Activated CD8-positive, alpha-beta memory T cell treated with anti-CD3 and anti-CD28 coated beads for 48 hours (primary cell): Measurements from ENCODE around the gene ANKS1B.

Experiments
- DNase-seq, 3 experiments: peaks; one replicate each; pipeline ENCODE4 v3.0.0-alpha.2; 2020; ENCODE audit warnings: low read depth in 2 of 3, low spot score in 2 of 3

ANKS1B gene

DNA sequence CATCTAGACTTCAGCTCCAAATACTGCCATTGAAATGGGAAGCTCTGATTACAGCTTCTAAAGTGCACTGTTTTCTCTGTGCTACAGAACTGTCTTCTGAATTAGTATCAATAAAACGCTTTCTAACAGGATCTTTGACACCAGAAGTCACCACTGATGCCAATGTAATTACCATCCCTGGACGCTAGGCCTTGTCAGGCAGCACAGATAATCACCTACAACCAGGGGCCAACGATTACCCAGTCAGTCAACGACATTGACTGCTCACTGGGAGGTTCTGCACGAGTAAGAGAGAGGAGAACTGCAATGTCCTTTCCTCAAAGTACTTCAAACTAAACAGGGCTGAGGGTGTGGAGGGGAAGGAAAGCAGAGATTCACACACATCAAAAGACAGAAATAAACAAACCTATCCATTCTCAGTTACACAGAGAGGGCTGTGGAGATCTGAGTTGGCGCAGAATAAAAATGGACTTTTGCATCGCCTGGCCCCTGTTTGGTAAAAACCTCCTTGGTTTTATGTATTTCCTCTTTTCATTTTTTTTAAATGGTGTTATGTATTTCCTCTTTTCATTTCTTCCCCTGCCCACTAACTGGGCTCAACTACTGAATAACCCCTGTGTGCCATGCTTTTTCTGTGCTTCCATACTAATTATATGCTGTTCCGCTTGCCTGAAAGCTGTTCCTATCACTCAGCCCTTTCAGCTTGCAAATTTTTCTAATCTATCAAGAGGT lies 847.4 kb downstream of the ANKS1B start:
- DNase-seq, result no peak

DNA sequence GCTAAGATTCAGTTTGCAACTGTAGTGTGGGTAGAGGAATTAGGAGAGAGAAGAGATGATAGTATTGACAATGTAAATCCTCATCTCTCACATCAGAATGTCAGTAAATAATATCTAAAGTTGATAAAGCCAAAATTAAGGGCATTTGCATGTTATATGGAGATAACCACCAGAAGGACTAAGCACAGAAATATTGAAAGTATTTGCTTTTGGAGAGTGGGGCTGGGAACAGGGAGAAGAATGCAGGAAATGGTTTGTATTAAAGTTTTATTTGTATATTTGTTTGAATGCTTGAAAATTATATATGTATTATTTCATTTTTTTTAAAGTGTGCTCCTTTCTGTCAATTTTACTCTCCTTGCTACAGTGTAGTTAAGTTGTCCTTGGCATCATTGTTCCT lies 848.2 kb downstream of the ANKS1B start:
- DNase-seq, result no peak

- DNase-seq, result no peak
These were observed 849.4 kb downstream of the ANKS1B start for GRCh38 chr12:99135376-99135775.

DNA sequence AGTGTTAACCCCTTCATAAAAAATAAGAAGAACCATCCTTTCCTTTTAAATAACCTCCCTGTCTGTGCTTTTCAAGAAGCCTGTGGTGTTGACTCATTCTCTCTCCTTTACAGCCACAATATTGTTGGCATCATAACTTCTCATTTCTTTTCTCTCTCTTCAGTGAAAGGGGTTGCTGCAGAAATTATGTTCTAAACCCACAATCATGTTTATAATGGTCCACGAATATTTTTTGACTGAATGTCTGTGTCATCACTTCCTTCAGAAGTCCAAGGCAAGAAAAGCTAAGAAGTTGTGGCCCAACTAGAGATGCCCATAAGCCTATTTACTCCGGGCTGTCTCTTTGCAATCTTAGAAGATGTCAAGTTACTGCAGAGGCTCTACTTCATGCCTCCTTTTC lies 851.3 kb downstream of the ANKS1B start:
- no peak for DNase-seq

DNA sequence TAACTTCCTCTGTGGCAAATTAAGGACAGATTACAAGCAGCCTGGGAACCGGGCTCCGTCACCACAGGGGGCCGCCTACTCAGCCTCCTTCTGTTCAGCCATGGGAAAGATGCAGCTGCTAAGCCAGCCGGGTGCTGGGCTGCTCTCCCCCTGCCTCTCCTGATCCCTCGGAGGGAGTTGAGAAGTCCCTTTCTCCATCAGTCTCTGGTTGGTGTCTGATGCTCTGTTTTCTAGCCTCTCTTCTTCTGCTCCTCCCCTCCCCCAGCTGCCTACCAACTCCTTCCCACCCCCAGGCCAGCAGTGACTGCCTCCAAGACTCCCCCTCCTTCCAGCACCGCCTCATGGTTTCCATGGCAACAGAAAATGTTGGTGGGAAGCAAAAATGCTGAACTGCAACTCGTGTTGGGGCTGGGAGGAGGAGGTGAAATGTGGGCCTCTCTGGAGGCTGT lies 853.0 kb downstream of the ANKS1B start:
- no peak for DNase-seq

GRCh38 chr12:99130808-99131553 lies 853.8 kb downstream of the ANKS1B start:
- no peak for DNase-seq

DNA sequence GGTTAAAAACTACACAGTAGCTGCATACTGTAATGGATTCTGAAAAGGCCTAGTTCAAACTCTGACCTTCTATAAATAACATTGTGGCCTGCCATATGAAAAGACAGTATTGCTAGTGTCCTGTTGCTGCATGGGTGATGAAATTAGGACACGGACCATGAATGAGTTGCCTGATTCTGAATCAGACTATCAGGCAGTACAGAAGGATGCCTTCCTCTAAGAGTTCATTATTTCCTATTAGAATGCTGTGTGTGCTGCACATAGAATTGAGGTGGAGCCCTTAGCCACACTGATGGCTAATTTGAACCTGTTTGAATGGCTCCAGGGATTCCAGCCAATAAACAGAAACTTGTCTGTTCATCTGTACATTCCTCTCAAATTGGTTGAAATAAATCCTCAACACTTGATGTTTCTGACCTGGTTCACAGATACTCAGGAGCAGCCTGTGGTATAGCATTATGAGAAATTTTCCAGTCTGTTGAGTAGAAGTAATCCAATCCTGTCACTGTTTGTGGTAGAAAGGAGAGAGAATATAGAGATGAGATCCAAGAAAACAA lies 856.4 kb downstream of the ANKS1B start:
- no peak for DNase-seq

DNA sequence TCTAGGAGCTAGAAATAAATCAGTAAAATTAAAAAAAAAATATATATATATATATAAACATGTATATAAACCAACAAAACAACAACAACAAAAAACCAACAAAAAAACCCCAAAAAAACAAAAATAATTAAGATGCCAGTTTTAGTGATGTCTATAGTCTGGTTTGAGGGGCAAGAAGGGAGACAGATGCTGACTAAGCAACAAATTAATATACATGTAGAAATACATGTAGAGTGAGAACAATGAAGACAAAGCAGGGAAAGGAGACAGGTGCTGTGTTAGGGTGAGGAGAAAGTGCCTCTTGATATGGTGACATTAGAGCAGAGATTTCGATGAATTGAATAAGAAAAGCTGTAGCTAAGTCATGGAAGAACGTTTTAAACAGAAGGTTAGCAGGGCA lies 861.8 kb downstream of the ANKS1B start:
- DNase-seq, result no peak

DNA sequence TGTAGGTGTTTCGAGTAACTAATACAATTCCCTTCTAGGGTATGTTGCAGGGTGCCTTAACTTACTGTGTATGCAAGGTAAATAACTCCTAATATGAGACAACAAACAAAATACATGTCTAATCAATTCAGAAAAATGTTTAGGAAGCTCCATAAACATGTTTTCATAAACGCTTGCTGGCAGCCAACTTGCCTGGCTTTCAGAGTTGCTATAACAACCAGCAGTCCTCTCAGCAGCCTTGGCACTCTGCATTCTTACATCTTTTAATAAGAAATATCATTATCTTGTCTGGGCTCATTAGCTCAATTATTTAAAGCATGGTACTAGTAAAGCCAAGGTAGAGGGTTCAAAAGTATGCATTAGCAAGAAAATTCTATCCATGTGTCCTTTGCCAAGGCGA lies 862.2 kb downstream of the ANKS1B start:
- no peak for DNase-seq

GRCh38 chr12:99121546-99121945 lies 863.2 kb downstream of the ANKS1B start:
- DNase-seq, result no peak

DNA sequence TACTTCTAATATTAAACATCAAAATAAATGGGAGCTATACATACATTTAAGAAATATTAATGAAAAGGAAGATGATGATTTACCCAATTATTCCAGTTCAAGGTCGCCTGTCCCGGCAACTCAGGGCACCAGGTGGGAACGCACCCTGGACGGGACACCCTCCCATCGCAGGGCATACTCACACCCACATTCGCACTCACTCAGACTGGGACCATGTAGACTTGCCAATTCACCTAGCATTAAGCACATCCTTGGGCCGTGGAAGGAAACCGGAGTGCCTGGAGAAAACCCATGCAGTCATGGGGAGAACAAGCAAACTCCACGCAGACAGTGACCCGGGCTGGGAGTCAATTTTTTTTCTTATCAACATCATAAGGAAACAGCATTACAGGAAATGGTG lies 864.8 kb downstream of the ANKS1B start:
- DNase-seq, result no peak

- DNase-seq, result no peak
These were observed 865.3 kb downstream of the ANKS1B start for GRCh38 chr12:99119449-99119848.

- no peak for DNase-seq
These were observed 873.1 kb downstream of the ANKS1B start for GRCh38 chr12:99111600-99111999.

DNA sequence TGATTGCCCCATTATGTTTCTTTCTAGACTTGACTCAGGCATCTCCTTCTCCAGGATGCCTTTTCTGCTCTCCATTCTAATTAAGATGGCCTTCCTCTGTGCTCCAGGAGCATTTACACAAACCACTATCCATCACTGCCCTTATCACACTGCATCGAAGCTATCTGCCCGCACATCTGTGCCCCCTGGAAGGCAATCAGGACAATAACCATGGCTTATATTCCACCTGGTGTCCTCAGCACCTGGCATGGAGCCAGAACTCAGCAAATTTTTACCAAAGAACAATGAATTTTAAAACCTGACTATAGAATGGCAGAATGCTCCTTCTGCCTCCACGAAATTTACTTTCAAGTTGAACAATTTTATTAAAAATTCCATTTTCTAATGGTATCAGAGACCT lies 873.9 kb downstream of the ANKS1B start:
- DNase-seq, result no peak

DNA sequence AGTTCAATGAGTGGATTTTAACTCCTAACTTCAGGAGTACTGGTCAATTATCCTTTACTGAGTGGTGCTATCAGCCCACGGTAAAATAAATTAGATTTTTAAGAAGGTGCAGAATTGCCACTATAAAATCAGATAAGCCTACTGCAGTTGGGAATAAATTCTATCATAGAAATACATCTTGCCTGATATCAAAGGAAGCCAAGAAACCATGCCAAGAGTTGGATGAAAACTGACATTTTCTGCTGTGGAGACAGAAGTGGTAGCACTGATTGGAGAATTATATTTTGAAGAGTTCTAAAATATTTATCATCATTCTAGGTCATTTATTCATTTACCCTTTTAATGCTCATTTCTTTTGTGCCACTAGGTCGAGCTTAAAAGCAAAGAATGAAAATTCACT lies 874.5 kb downstream of the ANKS1B start:
- no peak for DNase-seq

- DNase-seq, result no peak
These were observed 875.8 kb downstream of the ANKS1B start for GRCh38 chr12:99108924-99109323.

- DNase-seq, result no peak
These were observed 885.0 kb downstream of the ANKS1B start for GRCh38 chr12:99099786-99100185.

GRCh38 chr12:99097171-99097570 lies 887.6 kb downstream of the ANKS1B start:
- no peak for DNase-seq

GRCh38 chr12:99093166-99093565 lies 891.6 kb downstream of the ANKS1B start:
- DNase-seq, result no peak

GRCh38 chr12:99092100-99092851 lies 892.5 kb downstream of the ANKS1B start:
- no peak for DNase-seq

- DNase-seq, result no peak
These were observed 897.5 kb downstream of the ANKS1B start for GRCh38 chr12:99087278-99087677.

- no peak for DNase-seq
These were observed 904.9 kb downstream of the ANKS1B start for GRCh38 chr12:99079811-99080210.
